Measurements from ENCODE around the gene DRD3.

- TF ChIP-seq TBP (IDR thresholded peaks at IDR 0.05; ENCODE audit: low read depth, low read length) (no peak), CTCF (IDR thresholded peaks at IDR 0.05; ENCODE audit: control extremely low read depth in 1 of 3, insufficient read depth in 1 of 3, low read depth in 1 of 3, low read length in 3 of 3) (no peak)
Observed at GRCh38 chr3:114221881-114222264, 43.0 kb upstream of the DRD3 start.
